Epithelial cell of umbilical artery (primary cell): Measurements from ENCODE around the gene FRY. TPM values are rescaled to one million over a fixed set of nuclear protein-coding genes. Genes with fewer than 3 reads are reported as not detected.

Experiments used
- total RNA-seq: library from RNA; depleted of rRNA; stranded (reverse); fragments of >200 nt; gene quantifications from 2 replicates; pipeline ENCODE4 v1.2.3, GENCODE V29; 2014

FRY gene
- 42.9 and 70.5 TPM in 2 replicates for total RNA-seq

DNA sequence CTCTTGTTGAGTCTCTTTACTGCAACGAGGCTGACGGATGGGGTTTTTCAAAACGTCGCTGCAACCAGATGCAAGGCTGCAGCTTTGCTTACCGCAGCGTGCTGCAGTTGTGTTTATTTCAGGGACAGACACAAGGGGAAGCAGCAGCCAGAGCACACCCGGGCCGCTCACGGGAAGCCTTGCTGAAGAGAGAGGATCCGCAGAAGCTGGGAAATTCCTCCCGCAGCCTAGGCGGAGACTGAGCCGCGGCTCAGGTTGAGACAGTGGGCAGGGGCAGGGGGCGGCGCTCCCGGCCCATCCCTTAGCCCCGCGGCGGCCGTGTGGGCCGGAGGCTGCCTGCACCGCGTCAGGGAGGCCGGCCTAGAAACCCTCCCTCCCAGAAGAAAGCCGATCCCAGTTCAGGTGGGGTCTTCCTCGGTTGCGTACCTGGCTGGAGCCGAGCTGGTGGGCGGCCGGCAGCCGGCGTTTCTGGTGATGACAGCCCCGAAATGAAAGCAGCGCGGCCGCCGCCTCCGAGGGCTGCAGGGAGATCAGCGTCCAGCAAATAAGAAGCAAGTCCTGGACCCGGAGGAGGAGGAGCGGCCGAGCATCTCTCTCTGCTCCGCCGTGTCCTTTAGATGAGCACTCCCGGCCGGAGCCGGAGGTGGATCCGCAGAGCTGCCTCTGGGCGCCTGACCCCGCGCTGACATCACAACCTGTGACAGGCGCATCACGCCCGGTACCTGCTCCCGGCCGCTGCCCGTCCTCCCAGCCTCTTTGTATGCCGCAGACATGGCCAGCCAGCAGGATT is at the start of gene FRY:
TSS of gene FRY (plus strand) at position 750 of the 790 bp plus-strand sequence. CDS start at position 772, 22 bp downstream.

DNA sequence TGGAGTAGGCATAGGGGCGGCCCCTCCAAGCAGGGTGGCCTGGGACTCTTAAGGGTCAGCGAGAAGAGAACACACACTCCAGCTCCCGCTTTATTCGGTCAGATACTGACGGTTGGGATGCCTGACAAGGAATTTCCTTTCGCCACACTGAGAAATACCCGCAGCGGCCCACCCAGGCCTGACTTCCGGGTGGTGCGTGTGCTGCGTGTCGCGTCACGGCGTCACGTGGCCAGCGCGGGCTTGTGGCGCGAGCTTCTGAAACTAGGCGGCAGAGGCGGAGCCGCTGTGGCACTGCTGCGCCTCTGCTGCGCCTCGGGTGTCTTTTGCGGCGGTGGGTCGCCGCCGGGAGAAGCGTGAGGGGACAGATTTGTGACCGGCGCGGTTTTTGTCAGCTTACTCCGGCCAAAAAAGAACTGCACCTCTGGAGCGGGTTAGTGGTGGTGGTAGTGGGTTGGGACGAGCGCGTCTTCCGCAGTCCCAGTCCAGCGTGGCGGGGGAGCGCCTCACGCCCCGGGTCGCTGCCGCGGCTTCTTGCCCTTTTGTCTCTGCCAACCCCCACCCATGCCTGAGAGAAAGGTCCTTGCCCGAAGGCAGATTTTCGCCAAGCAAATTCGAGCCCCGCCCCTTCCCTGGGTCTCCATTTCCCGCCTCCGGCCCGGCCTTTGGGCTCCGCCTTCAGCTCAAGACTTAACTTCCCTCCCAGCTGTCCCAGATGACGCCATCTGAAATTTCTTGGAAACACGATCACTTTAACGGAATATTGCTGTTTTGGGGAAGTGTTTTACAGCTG is 283.9 kb downstream of the FRY start, which contains the start of the genes BRCA2 and ZAR1L:
TSS of gene BRCA2 (plus strand) at position 271 of the 790 bp plus-strand sequence. CDS start 953 bp downstream, outside the sequence.
TSS of gene ZAR1L (minus strand) at position 126 of the 790 bp plus-strand sequence. CDS start 3,438 bp downstream, outside the sequence.

